Mesenchymal stem cell (in vitro differentiated cells and primary cell): ENCODE data around the gene CDKN2B-AS1.

ENCODE experiments used
- DNase-seq: peaks from one replicate; pipeline ENCODE4 v3.0.0-alpha.2; 2013
- H2AFZ ChIP-seq: one replicate; pipeline ENCODE4 v1.6.1; 2013; ENCODE audit warnings: low read depth, mild to moderate bottlenecking, control low read depth, inconsistent platforms, low read length, moderate library complexity
- H2AK5ac ChIP-seq: 2 replicates; pipeline ENCODE4 v1.6.1; 2013; ENCODE audit warnings: low read length, moderate library complexity, mild to moderate bottlenecking, inconsistent platforms; ENCODE audit not compliant: severe bottlenecking
- H2BK120ac ChIP-seq: one replicate; pipeline ENCODE4 v1.6.1; 2013; ENCODE audit warnings: low read depth, mild to moderate bottlenecking, inconsistent platforms, low read length, moderate library complexity
- H2BK12ac ChIP-seq, 2 experiments: one replicate each; pipeline ENCODE4 v1.6.1; 2013; ENCODE audit warnings: inconsistent platforms in 2 of 2, low read length in 2 of 2, mild to moderate bottlenecking in 2 of 2, moderate library complexity in 2 of 2, control low read depth in 1 of 2
- H2BK15ac ChIP-seq: one replicate; pipeline ENCODE4 v1.6.1; 2013; ENCODE audit warnings: mild to moderate bottlenecking, low read depth, inconsistent platforms; ENCODE audit not compliant: poor library complexity, severe bottlenecking
- H2BK5ac ChIP-seq: 2 replicates; pipeline ENCODE4 v1.6.1; 2013; ENCODE audit warnings: low read depth, mild to moderate bottlenecking, low read length, control low read depth, inconsistent platforms; ENCODE audit not compliant: poor library complexity, severe bottlenecking
- H3K14ac ChIP-seq, 2 experiments: one replicate each; pipeline ENCODE4 v1.6.1; 2013; ENCODE audit warnings: inconsistent platforms in 2 of 2, low read length in 2 of 2, control low read depth in 1 of 2, mild to moderate bottlenecking in 1 of 2, moderate library complexity in 1 of 2
- H3K18ac ChIP-seq, 2 experiments: one replicate each; pipeline ENCODE4 v1.6.1; 2013; ENCODE audit warnings: inconsistent platforms in 2 of 2, low read length in 2 of 2, control low read depth in 1 of 2, low read depth in 1 of 2, mild to moderate bottlenecking in 1 of 2
- H3K23ac ChIP-seq, 2 experiments: one replicate each; pipeline ENCODE4 v1.6.1; 2013; ENCODE audit warnings: inconsistent platforms in 2 of 2, low read length in 2 of 2, mild to moderate bottlenecking in 2 of 2, moderate library complexity in 2 of 2, control low read depth in 1 of 2
- H3K27ac ChIP-seq: 2 replicates; pipeline ENCODE4 v1.5.1; 2013; ENCODE audit warnings: mild to moderate bottlenecking, moderate library complexity, low read length, control low read depth, inconsistent platforms; ENCODE audit not compliant: poor library complexity, severe bottlenecking
- H3K27me3 ChIP-seq, 2 experiments: 2 replicates each; pipeline versions ENCODE4 v1.6.1 to v1.7.0; 2013; ENCODE audit warnings: low read length in 2 of 2, mild to moderate bottlenecking in 2 of 2, moderate library complexity in 2 of 2, control low read depth in 1 of 2, inconsistent platforms in 1 of 2; ENCODE audit not compliant: control insufficient read depth in 1 of 2, insufficient read depth in 1 of 2
- H3K36me3 ChIP-seq, 2 experiments: 2 replicates each; pipeline versions ENCODE4 v1.6.1 to v1.7.0; 2013; ENCODE audit warnings: low read length in 2 of 2, control low read depth in 1 of 2, inconsistent platforms in 1 of 2, low read depth in 1 of 2, mild to moderate bottlenecking in 1 of 2; ENCODE audit not compliant: insufficient read depth in 2 of 2, control insufficient read depth in 1 of 2
- H3K4ac ChIP-seq, 2 experiments: one replicate each; pipeline ENCODE4 v1.6.1; 2013; ENCODE audit warnings: inconsistent platforms in 2 of 2, low read length in 2 of 2, mild to moderate bottlenecking in 2 of 2, moderate library complexity in 2 of 2, control low read depth in 1 of 2, low read depth in 1 of 2
- H3K4me1 ChIP-seq: 2 replicates; pipeline ENCODE4 v1.6.1; 2013; ENCODE audit warnings: low read depth, low read length, control low read depth; ENCODE audit not compliant: control insufficient read depth, insufficient read depth
- H3K4me2 ChIP-seq: 2 replicates; pipeline ENCODE4 v1.6.1; 2013; ENCODE audit warnings: low read length, mild to moderate bottlenecking, inconsistent platforms; ENCODE audit not compliant: poor library complexity, severe bottlenecking
- H3K4me3 ChIP-seq, 2 experiments: 2 replicates each; pipeline versions ENCODE4 v1.5.1 to v1.7.0; 2013; ENCODE audit warnings: low read length in 2 of 2, mild to moderate bottlenecking in 2 of 2, control low read depth in 1 of 2, low read depth in 1 of 2; ENCODE audit not compliant: insufficient read depth in 1 of 2
- H3K79me1 ChIP-seq: replicated peaks from 2 replicates; pipeline ENCODE4 v1.6.1; 2013; ENCODE audit warnings: mild to moderate bottlenecking, control low read depth, low read length, inconsistent platforms; ENCODE audit not compliant: poor library complexity, severe bottlenecking
- H3K9ac ChIP-seq: 2 replicates; pipeline ENCODE4 v1.7.0; 2013; ENCODE audit warnings: mild to moderate bottlenecking, low read length, moderate library complexity
- H3K9me3 ChIP-seq: 2 replicates; pipeline ENCODE4 v1.7.0; 2013; ENCODE audit warnings: mild to moderate bottlenecking, low read length; ENCODE audit not compliant: control insufficient read depth
- H4K8ac ChIP-seq: one replicate; pipeline ENCODE4 v1.6.1; 2013; ENCODE audit warnings: inconsistent platforms, mild to moderate bottlenecking, low read length, moderate library complexity
- H4K91ac ChIP-seq: one replicate; pipeline ENCODE4 v1.6.1; 2013; ENCODE audit warnings: mild to moderate bottlenecking, low read length, inconsistent platforms
- WGBS: methylation state at CpG from one replicate; pipeline ENCODE4 v1.1.7; 2013; ENCODE audit warnings: mixed read lengths; 5-methylcytosine and 5-hydroxymethylcytosine counted together

Gene CDKN2B-AS1

DNA sequence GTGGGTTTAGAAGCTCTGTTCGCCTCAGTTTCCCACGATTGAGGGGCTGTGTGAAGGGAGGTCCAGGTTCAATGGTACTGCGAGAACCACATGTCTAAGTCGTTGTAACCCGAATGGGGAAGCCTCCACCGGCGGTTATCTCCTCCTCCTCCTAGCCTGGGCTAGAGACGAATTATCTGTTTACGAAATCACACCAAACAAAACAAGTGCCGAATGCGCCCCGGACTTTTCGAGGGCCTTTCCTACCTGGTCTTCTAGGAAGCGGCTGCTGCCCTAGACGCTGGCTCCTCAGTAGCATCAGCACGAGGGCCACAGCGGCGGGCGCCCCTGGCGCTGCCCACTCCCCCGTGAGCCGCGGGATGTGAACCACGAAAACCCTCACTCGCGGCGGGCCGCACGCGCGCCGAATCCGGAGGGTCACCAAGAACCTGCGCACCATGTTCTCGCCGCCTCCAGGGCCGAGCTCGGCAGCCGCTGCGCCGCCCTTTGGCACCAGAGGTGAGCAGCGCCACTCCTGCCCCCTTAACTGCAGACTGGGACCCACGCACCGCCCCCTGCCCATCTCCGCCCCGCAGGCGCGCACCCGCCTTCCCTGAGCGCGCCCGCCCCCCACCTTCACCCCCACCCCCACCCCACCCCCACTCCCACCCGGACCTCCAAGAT, 567 bp upstream of the CDKN2B-AS1 start, which contains the start of gene CDKN2A:
TSS of gene CDKN2A (minus strand) at position 500 of the 663 bp plus-strand sequence.
- peaks cover 16% of the 10 kb centered on the region for H3K4me1 ChIP-seq
- peak within 1 kb of the TSS; percentile 94 to 99 for H3K18ac ChIP-seq
- DNase-seq: peak; percentile 79
- H2BK12ac ChIP-seq: peak within 1 kb of the TSS; percentile 53 to 98
- H3K9me3 ChIP-seq: no peaks in the 10 kb centered on the region
- peak within 1 kb of the TSS; percentile 91 to 98 for H3K4ac ChIP-seq
- peak within 1 kb of the TSS; percentile 98 for H2AFZ ChIP-seq
- peak within 1 kb of the TSS; percentile 79 for H2BK120ac ChIP-seq
- peak within 1 kb of the TSS; percentile 9 to 97 for H3K14ac ChIP-seq
- H3K79me1 ChIP-seq: peaks cover 17% of the 10 kb centered on the region
- H3K23ac ChIP-seq: peak within 1 kb of the TSS; percentile 34 to 89
- H3K4me3 ChIP-seq: peak within 1 kb of the TSS; percentile 93 to 96
- peak within 1 kb of the TSS; percentile 62 for H2BK5ac ChIP-seq
- H4K91ac ChIP-seq: peak within 1 kb of the TSS; percentile 92
- WGBS: 2% methylated on average over 28 of the region's 53 CpGs
- peak within 1 kb of the TSS; percentile 86 for H2BK15ac ChIP-seq
- peak within 1 kb of the TSS; percentile 95 for H3K27ac ChIP-seq
- H3K36me3 ChIP-seq: peaks cover 0 to 5% of the 10 kb centered on the region in 2 experiments
- peak within 1 kb of the TSS; percentile 96 for H3K9ac ChIP-seq
- H3K4me2 ChIP-seq: peak within 1 kb of the TSS; percentile 95
- H3K27me3 ChIP-seq: no peaks in the 10 kb centered on the region
- peak within 1 kb of the TSS; percentile 72 for H4K8ac ChIP-seq
- peak within 1 kb of the TSS; percentile 59 for H2AK5ac ChIP-seq

DNA sequence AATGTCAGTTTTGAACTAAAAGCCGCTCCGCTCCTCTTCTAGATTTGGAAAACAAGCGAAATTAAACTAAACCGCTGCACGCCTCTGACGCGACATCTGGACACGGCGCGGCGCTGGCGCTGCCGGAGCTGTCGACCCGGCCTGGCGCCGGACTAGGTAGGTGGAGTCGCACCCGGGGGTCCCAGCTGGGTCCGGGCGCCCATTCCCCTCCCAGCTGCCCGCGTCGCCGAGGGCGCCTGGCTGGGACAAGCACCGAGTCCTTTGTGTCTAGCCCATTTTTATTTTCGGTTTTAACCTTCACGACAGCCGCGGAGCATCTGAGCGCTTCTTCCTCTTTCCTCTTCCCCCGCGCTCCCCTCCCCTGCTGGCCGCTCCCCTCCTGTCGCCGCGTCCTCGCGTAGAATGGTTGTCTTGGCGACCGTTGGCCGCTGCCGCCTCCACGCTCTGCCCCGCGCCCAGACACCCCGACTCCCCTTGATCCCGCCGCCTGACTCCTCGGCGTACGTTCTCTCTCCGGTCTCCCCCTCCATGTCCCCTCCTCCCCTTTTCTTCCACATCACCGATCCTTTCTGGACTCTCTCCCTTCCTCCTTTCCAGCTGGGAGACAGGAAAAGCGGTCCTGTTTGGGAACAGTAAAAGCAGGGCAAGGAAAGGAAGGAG, 545 bp downstream of the CDKN2B-AS1 start:
- H2BK5ac ChIP-seq: peak overlapping the region; percentile 62
- peak overlapping the region; percentile 95 for H3K27ac ChIP-seq
- H2BK12ac ChIP-seq: peak overlapping the region; percentile 49 to 98
- H3K9ac ChIP-seq: peak overlapping the region; percentile 96
- no peak overlapping the region for H2AK5ac ChIP-seq
- H3K4me3 ChIP-seq: peak overlapping the region; percentile 93 to 96
- peak overlapping the region; percentile 87 for H4K91ac ChIP-seq
- peaks cover 8% of the 10 kb centered on the region for H3K4me1 ChIP-seq
- peak overlapping the region; percentile 94 for H3K4me2 ChIP-seq
- H3K14ac ChIP-seq: peak overlapping the region; percentile 9 to 97
- H4K8ac ChIP-seq: peak overlapping the region; percentile 98
- DNase-seq: peak; percentile 92
- peak overlapping the region; percentile 71 for H2BK120ac ChIP-seq
- peak overlapping the region; percentile 86 for H2BK15ac ChIP-seq
- H3K27me3 ChIP-seq: no peaks in the 10 kb centered on the region
- H3K4ac ChIP-seq: peak overlapping the region; percentile 66 to 98
- no peaks in the 10 kb centered on the region for H3K36me3 ChIP-seq
- no peaks in the 10 kb centered on the region for H3K9me3 ChIP-seq
- H2AFZ ChIP-seq: peak overlapping the region; percentile 98
- H3K79me1 ChIP-seq: peaks cover 13% of the 10 kb centered on the region
- H3K23ac ChIP-seq: peak overlapping the region in 1 of 2 experiments; percentile 89
- WGBS: under 1% methylated on average over 51 of the region's 56 CpGs
- peak overlapping the region; percentile 94 to 99 for H3K18ac ChIP-seq

DNA sequence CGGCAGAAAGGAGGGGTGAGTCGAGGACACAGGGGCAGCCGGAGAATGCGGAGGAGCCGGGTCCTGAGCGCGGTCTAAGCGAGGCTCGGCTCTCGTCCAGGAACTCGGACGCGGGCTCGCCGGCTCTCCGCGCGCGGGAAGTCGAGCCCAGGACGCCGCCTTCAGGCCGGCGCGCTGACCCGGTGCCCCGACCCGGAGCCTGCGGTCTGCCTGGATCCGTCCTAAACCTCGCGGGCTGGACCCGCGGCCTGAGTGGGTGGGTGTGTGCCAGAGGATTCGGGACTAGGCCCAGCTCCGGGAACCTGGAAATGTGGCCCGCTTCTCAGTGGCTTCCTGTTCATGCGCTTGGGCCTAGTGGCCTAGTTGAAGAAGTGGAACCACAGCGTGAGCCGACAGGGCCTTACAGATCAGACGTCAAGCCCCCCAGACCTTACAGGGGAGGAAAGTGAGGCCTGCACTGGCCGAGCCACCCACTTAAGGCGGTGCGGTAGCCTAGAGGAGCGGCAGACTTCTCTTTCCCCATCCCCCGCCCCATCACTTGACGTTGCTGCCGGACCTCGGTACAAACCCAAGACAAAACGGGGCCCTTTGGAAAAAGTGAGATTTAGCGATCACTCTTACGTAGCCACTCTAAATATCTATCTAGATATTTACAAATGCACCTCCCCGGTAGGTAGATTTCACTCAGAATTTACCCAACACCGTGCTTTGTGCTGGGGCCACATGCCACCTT, 1.2 kb downstream of the CDKN2B-AS1 start:
- WGBS: 3% methylated on average over 54 of the region's 54 CpGs

More for the DNA sequence above, 1.2 kb downstream of the CDKN2B-AS1 start:
- Histone ChIP-seq H3K9ac (peak overlapping the region; percentile 96), H3K4me3 (peak overlapping the region; percentile 93 to 96), H4K91ac (peak overlapping the region; percentile 87), H3K4me2 (peak overlapping the region; percentile 94), H3K27ac (peak overlapping the region; percentile 95), H2AFZ (peak overlapping the region; percentile 98), H3K4me1 (peaks cover 8% of the 10 kb centered on the region), H2BK12ac (peak overlapping the region; percentile 49 to 98), H3K14ac (peak overlapping the region in 1 of 2 experiments; percentile 97), H3K36me3 (no peaks in the 10 kb centered on the region), H3K23ac (peak overlapping the region in 1 of 2 experiments; percentile 97), H3K79me1 (peaks cover 13% of the 10 kb centered on the region), H2AK5ac (peak overlapping the region; percentile 62), H3K27me3 (no peaks in the 10 kb centered on the region), H3K4ac (peak overlapping the region; percentile 84 to 98), H2BK15ac (peak overlapping the region; percentile 33), H2BK120ac (peak overlapping the region; percentile 84), H3K9me3 (no peaks in the 10 kb centered on the region), H4K8ac (peak overlapping the region; percentile 98), H3K18ac (peak overlapping the region; percentile 94 to 99), H2BK5ac (peak overlapping the region; percentile 89)
- DNase-seq: peak; percentile 81
